AG09319 (cell line): ENCODE results near the gene ENG.

Experiments used
- DNase-seq: peaks from one replicate; pipeline ENCODE4 v3.0.0-alpha.2; 2010; ENCODE audit warnings: low read depth; ENCODE audit errors: extremely low read depth
- CTCF ChIP-seq: IDR thresholded peaks from 2 replicates; pipeline ENCODE4 v1.5.1; 2011; ENCODE audit warnings: low read depth, mild to moderate bottlenecking, inconsistent platforms, low read length, moderate library complexity

Gene ENG

GRCh38 chr9:127854184-127854806, at the start of gene ENG:
Gene ENG (minus strand): TSS chr9:127854658. CDS start chr9:127854355, 303 bp downstream.
- no peak for TF ChIP-seq CTCF
- DNase-seq, result no peak

GRCh38 chr9:127903557-127904475, 49.4 kb upstream of the ENG start:
- no peak for TF ChIP-seq CTCF
- no peak for DNase-seq

DNA sequence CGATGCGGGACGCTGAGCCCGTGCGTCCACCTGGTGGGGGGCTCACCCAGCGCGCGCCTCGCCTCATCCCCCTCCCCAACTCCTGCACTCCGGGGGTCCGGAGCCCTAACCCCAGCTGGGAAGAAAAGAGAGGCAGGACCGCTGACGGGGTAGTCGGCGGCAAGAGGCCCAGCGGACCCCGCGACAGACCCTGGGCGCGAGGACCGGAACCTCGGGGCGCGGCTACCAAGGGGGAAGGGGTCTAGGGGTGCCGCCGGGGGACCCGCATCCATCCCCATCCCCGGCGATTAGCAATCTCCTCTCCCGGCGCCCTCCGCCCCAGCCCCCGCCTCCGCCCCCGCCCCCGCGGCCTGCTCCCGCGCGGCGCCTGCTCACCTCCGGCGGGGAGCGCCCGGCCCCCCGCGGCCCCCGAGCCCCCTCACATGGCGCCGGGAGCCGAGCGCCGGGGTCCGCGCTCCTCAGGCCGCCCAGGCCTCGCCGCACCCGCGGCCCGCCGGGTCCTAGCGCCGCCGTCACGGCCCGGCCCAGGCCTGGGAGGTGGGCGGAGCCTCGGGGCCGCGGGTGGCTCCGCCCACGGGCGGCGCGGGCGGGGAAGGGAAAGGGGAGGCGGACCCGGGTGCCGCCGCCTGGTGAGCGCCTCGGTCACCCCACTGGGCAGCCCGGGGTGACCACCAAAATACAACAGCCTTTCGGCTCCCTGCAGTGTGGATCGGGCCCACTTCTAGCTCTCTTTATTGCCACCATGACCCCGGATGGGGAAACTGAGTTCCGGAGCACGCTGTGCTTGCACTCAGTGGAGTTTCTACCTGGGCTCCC, 44.9 kb upstream of the ENG start, which contains the start of gene ST6GALNAC6:
TSS of gene ST6GALNAC6 (minus strand) at position 476 of the 816 bp plus-strand sequence. CDS start 1,622 bp downstream, outside the sequence.
- no peak for DNase-seq
- no peak for TF ChIP-seq CTCF

DNA sequence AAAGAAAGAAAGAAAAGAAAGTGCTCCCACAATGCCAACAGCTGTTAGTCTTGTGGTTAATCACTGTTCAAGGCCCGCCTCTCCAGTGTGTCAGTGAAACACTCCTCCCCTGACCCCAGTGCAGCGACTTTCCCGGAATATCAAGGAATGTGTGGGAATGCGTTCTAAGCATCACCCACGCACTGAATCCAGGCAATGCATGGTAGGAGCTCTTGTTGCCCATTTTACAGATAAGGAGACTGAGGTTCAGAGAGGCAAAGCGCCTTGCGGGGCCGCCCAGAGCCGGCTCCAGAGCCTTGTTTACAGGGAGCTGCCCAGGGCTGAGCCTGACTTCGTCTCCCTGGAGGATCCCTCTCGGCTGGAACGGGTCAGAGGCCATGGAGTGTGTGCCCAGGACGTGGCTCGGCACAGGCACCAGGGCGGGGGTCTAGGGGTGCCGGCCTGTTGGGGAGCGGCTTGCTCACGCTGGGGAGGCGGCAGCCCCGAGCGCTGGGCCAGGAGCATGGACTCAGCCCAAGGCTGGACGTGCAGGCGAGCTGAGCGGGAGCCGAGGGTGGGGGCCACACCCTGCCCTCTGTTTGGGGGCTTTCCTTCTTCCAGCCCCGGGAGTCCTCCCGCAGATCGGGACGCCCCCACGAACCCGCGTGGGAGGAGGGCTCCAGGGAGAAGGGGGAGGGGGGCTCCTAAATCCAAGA, 44.1 kb upstream of the ENG start:
- peak; percentile 84 for DNase-seq
- no peak for TF ChIP-seq CTCF

GRCh38 chr9:127897193-127897692, 42.8 kb upstream of the ENG start:
- no peak for TF ChIP-seq CTCF
- no peak for DNase-seq

- TF ChIP-seq CTCF, result no peak
- DNase-seq, result no peak
Observed at GRCh38 chr9:127896395-127897192, 42.1 kb upstream of the ENG start.
